Measurements from ENCODE around the gene UNC13D.
"Not testable (repeated sequence)": the region's sequence is repeated elsewhere in the genome, so short reads cannot be mapped to it uniquely, and the experiment has no call there.

The UNC13D gene

GRCh38 chr17:75854101-75854748, 10.0 kb upstream of the UNC13D start:
- Histone ChIP-seq H3K4me1 (ENCODE audit: control insufficient read depth, insufficient read depth, low read length) (peaks cover 8% of the 10 kb centered on the region), H3K9me3 (ENCODE audit: control insufficient read depth, insufficient read depth, low read depth, low read length) (no peaks in the 10 kb centered on the region), H3K27ac (ENCODE audit: extremely low read depth, low read depth, low read length) (peak overlapping the region; percentile 61), H3K36me3 (ENCODE audit: control insufficient read depth in 2 of 2, insufficient read depth in 1 of 2, low read length in 2 of 2) (peaks cover 7 to 24% of the 10 kb centered on the region in 2 experiments), H3K4me3 (ENCODE audit: low read depth, low read length) (peak overlapping the region; percentile 74)
- ChIA-PET CTCF (interaction anchor here (0.5 to 3.8 kb wide), 8 partner anchors 9 to 164 kb away, joined by 3 to 10 read pairs (median 4); partner anchors contain the start of gene GALK1), POLR2A (interaction anchor here (0.6 to 4.1 kb wide), 19 partner anchors 8 to 371 kb away, joined by 3 to 34 read pairs (median 6); partner anchors contain the start of genes TRIM47 and TRIM65)
- TF ChIP-seq ZNF624 (tag by site-specific recombination; IDR thresholded peaks at IDR 0.05) (no peak), ZNF335 (tag by site-specific recombination; conservative IDR thresholded peaks at IDR 0.05) (peak; percentile 66), ZBTB17 (tag by site-specific recombination; IDR thresholded peaks at IDR 0.05) (peak; percentile 52; the same call in 1 of the 2 replicates), KLF9 (tag by site-specific recombination; IDR thresholded peaks at IDR 0.05; ENCODE audit: low read depth) (no peak), PRDM1 (tag by site-specific recombination; IDR thresholded peaks at IDR 0.05) (0 out of 2 replicates have a peak, but pooled peaks have one; percentile 15), SCRT2 (tag by site-specific recombination; IDR thresholded peaks at IDR 0.05) (peak; percentile 90)

GRCh38 chr17:75853433-75853832, 9.2 kb upstream of the UNC13D start:
- Histone ChIP-seq H3K27ac (ENCODE audit: extremely low read depth, low read depth, low read length) (no peak overlapping the region), H3K4me3 (ENCODE audit: low read depth, low read length) (no peak overlapping the region), H3K9me3 (ENCODE audit: control insufficient read depth, insufficient read depth, low read depth, low read length) (no peaks in the 10 kb centered on the region), H3K36me3 (ENCODE audit: control insufficient read depth in 2 of 2, insufficient read depth in 1 of 2, low read length in 2 of 2) (peaks cover 7 to 32% of the 10 kb centered on the region in 2 experiments), H3K4me1 (ENCODE audit: control insufficient read depth, insufficient read depth, low read length) (peaks cover 8% of the 10 kb centered on the region)
- ChIA-PET CTCF (interaction anchor here (0.5 to 3.8 kb wide), 4 partner anchors 8 to 88 kb away, joined by 3 to 10 read pairs (median 4); partner anchors contain the start of gene GALK1), POLR2A (interaction anchor here (0.6 to 4.1 kb wide), 5 partner anchors 9 to 77 kb away, joined by 4 to 34 read pairs (median 5); partner anchors contain the start of gene TRIM47)
- TF ChIP-seq ZBTB44 (tag by site-specific recombination; IDR thresholded peaks at IDR 0.05) (no peak), ELK4 (IDR thresholded peaks at IDR 0.05; ENCODE audit: borderline replicate concordance, low read depth, low read length) (no peak), GLI4 (tag by site-specific recombination; IDR thresholded peaks at IDR 0.05) (no peak), REPIN1 (tag by site-specific recombination; IDR thresholded peaks at IDR 0.05; ENCODE audit: low read depth) (no peak), ZNF664 (tag by site-specific recombination; IDR thresholded peaks at IDR 0.05) (no peak), ZSCAN18 (tag by site-specific recombination; IDR thresholded peaks at IDR 0.05) (no peak), SETDB1 (IDR thresholded peaks at IDR 0.05; ENCODE audit: insufficient read length, low read length) (no peak), ZNF548 (tag by site-specific recombination; IDR thresholded peaks at IDR 0.05) (no peak), TCF7L2 (IDR thresholded peaks at IDR 0.05; ENCODE audit: borderline replicate concordance, low read depth, low read length) (no peak), GFI1B (tag by site-specific recombination; IDR thresholded peaks at IDR 0.05) (no peak), ZFP37 (tag by site-specific recombination; IDR thresholded peaks at IDR 0.05) (no peak)

- CTCF ChIA-PET: interaction anchor here (2.5 to 3.8 kb wide), 2 partner anchors 10 to 22 kb away, joined by 10 to 12 read pairs; no protein-coding TSS in a partner anchor
- POLR2A ChIA-PET: not testable (repeated sequence)
These were observed 7.4 kb upstream of the UNC13D start for GRCh38 chr17:75851693-75851991.

More at GRCh38 chr17:75851693-75851991, 7.4 kb upstream of the UNC13D start:
- H3K4me3 ChIP-seq (ENCODE audit: low read depth, low read length); H3K27ac ChIP-seq (ENCODE audit: extremely low read depth, low read depth, low read length); H3K4me1 ChIP-seq (ENCODE audit: control insufficient read depth, insufficient read depth, low read length); H3K9me3 ChIP-seq (ENCODE audit: control insufficient read depth, insufficient read depth, low read depth, low read length): not testable (repeated sequence)
- peaks cover 7 to 49% of the 10 kb centered on the region in 2 experiments for H3K36me3 ChIP-seq (ENCODE audit: control insufficient read depth in 2 of 2, insufficient read depth in 1 of 2, low read length in 2 of 2)

All from HEK293 (cell line).